HG02885 (cell line): Measurements from ENCODE around the gene RHBDD1.

Experiments used
- ATAC-seq: cut with Tn5 transposase; IDR thresholded peaks from one replicate; pipeline ENCODE4 v1.9.1; 2021; ENCODE audit warnings: mild to moderate bottlenecking; ENCODE audit not compliant: unreplicated experiment, poor library complexity

The RHBDD1 gene

GRCh38 chr2:226883296-226883795 is 47.5 kb downstream of the RHBDD1 start:
- ATAC-seq = no peak

- ATAC-seq = no peak
Observed at GRCh38 chr2:226884166-226884565, 48.3 kb downstream of the RHBDD1 start.

GRCh38 chr2:226885769-226886435 is 50.0 kb downstream of the RHBDD1 start:
- no peak for ATAC-seq

GRCh38 chr2:226887940-226888339 is 52.1 kb downstream of the RHBDD1 start:
- no peak for ATAC-seq

GRCh38 chr2:226888378-226888965 is 52.6 kb downstream of the RHBDD1 start:
- no peak for ATAC-seq

GRCh38 chr2:226888971-226889370 is 53.1 kb downstream of the RHBDD1 start:
- no peak for ATAC-seq

- no peak for ATAC-seq
Observed at GRCh38 chr2:226890286-226890685, 54.4 kb downstream of the RHBDD1 start.

- no peak for ATAC-seq
Observed at GRCh38 chr2:226891780-226892590, 56.1 kb downstream of the RHBDD1 start.

- no peak for ATAC-seq
Observed at GRCh38 chr2:226892729-226893128, 56.9 kb downstream of the RHBDD1 start.

GRCh38 chr2:226893216-226893615 is 57.4 kb downstream of the RHBDD1 start:
- no peak for ATAC-seq

GRCh38 chr2:226894752-226895151 is 58.9 kb downstream of the RHBDD1 start:
- ATAC-seq = no peak

- ATAC-seq = no peak
Observed at GRCh38 chr2:226895579-226895978, 59.7 kb downstream of the RHBDD1 start.

- ATAC-seq = no peak
Observed at GRCh38 chr2:226898121-226898520, 62.3 kb downstream of the RHBDD1 start.

- no peak for ATAC-seq
Observed at GRCh38 chr2:226898897-226899296, 63.0 kb downstream of the RHBDD1 start.

GRCh38 chr2:226902041-226902966 is 66.5 kb downstream of the RHBDD1 start:
- no peak for ATAC-seq

- ATAC-seq = no peak
Observed at GRCh38 chr2:226903179-226903578, 67.3 kb downstream of the RHBDD1 start.

- peak; percentile 64 for ATAC-seq
Observed at GRCh38 chr2:226904592-226904991, 68.7 kb downstream of the RHBDD1 start.

- ATAC-seq = peak; percentile 15
Observed at GRCh38 chr2:226905718-226906117, 69.9 kb downstream of the RHBDD1 start.

GRCh38 chr2:226906163-226906693 is 70.4 kb downstream of the RHBDD1 start:
- ATAC-seq = peak; percentile 83

GRCh38 chr2:226909126-226909525 is 73.3 kb downstream of the RHBDD1 start:
- no peak for ATAC-seq
